Gastroesophageal sphincter (tissue), 3 donors: ENCODE results near the gene ATP5PF.

ENCODE experiments used
- POLR2A ChIP-seq, 2 donors: fragments of 450-650 bp; IDR thresholded peaks; one replicate each; pipeline ENCODE4 v1.6.1; 2017; ENCODE audit warnings: antibody characterized with exemption in 2 of 2, mild to moderate bottlenecking in 2 of 2, moderate library complexity in 1 of 2
- POLR2AphosphoS5 ChIP-seq: sonication (generic); formaldehyde crosslinking; IDR thresholded peaks from one replicate; pipeline ENCODE4 v1.6.1; 2017; ENCODE audit warnings: antibody characterized with exemption
- TF ChIP-seq, protein P1 (sequence below), 4 experiments: fragments of 200-600 bp in 2 of 4; fragments of 450-650 bp in 2 of 4; sonication (generic) in 1 of 4; IDR thresholded peaks; one replicate each; pipeline ENCODE4 v1.5.1; 2017 to 2019; ENCODE audit warnings: antibody characterized with exemption in 4 of 4, mild to moderate bottlenecking in 2 of 4, moderate library complexity in 2 of 4

DNA sequence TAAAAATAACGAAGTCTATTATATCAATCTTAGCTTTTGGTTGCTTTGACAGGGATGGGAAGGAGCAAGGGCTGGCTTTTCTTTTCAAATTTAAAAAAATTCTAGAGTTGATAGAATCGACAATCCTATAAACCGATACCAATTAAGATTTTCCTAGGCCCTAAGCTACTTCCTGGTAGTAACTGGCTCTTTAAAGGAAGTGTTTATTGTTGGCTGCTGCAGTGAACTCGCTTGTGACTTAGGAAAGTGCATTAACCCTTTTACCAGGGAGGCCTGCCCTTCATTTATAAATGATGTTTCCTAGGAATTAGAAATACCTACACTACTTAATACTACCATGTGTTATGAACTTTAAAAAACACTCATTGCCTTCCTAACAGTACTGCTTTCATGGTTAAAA lies 33.2 kb downstream of the ATP5PF start:
- no peak for TF ChIP-seq POLR2A (IDR thresholded peaks at IDR 0.05)
- TF ChIP-seq, protein P1, sequence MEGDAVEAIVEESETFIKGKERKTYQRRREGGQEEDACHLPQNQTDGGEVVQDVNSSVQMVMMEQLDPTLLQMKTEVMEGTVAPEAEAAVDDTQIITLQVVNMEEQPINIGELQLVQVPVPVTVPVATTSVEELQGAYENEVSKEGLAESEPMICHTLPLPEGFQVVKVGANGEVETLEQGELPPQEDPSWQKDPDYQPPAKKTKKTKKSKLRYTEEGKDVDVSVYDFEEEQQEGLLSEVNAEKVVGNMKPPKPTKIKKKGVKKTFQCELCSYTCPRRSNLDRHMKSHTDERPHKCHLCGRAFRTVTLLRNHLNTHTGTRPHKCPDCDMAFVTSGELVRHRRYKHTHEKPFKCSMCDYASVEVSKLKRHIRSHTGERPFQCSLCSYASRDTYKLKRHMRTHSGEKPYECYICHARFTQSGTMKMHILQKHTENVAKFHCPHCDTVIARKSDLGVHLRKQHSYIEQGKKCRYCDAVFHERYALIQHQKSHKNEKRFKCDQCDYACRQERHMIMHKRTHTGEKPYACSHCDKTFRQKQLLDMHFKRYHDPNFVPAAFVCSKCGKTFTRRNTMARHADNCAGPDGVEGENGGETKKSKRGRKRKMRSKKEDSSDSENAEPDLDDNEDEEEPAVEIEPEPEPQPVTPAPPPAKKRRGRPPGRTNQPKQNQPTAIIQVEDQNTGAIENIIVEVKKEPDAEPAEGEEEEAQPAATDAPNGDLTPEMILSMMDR (IDR thresholded peaks at IDR 0.05) = no peak
- TF ChIP-seq POLR2AphosphoS5 = no peak
